IPS-18a (cell line): Measurements from ENCODE around the gene HYCC1.
"Not testable (repeated sequence)": the region's sequence is repeated elsewhere in the genome, so short reads cannot be mapped to it uniquely, and the experiment has no call there.

ENCODE experiments used
- H3K27ac ChIP-seq: one replicate; pipeline ENCODE4 v1.5.1; 2013; ENCODE audit warnings: low read length
- H3K27me3 ChIP-seq: one replicate; pipeline ENCODE4 v1.6.1; 2013; ENCODE audit warnings: mild to moderate bottlenecking, low read length; ENCODE audit not compliant: control insufficient read depth, insufficient read depth
- H3K36me3 ChIP-seq: one replicate; pipeline ENCODE4 v1.6.1; 2013; ENCODE audit warnings: low read depth, low read length; ENCODE audit not compliant: control insufficient read depth
- H3K4me1 ChIP-seq: one replicate; pipeline ENCODE4 v1.6.1; 2013; ENCODE audit warnings: low read depth, low read length; ENCODE audit not compliant: control insufficient read depth
- H3K4me3 ChIP-seq: one replicate; pipeline ENCODE4 v1.5.1; 2013; ENCODE audit warnings: low read length
- H3K9ac ChIP-seq: one replicate; pipeline ENCODE4 v1.6.1; 2013; ENCODE audit warnings: mild to moderate bottlenecking, low read length, moderate library complexity
- H3K9me3 ChIP-seq: one replicate; pipeline ENCODE4 v1.6.1; 2013; ENCODE audit warnings: low read depth, low read length; ENCODE audit not compliant: control insufficient read depth

The HYCC1 gene

DNA sequence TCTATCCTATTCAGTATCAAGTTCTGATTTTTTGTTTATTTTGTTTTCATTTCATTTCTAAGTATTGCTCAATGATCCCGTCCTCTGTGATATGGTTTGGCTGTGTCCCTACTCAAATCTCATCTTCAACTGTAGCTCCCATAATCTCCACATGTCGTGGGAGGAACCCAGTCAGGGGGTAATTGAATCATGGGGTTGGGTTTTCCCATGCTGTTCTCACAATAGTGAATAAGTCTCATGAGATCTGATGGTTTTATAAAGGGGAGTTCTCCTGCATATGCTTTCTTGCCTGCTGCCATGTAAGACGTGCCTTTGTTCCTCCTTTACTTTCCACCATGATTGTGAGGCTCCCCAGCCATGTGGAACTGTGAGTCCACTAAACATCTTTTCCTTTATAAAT is 39.3 kb downstream of the HYCC1 start:
- not testable (repeated sequence) for H3K9me3 ChIP-seq, H3K4me3 ChIP-seq, H3K4me1 ChIP-seq, H3K9ac ChIP-seq, H3K27ac ChIP-seq, H3K27me3 ChIP-seq
- peaks cover 14% of the 10 kb centered on the region for H3K36me3 ChIP-seq

DNA sequence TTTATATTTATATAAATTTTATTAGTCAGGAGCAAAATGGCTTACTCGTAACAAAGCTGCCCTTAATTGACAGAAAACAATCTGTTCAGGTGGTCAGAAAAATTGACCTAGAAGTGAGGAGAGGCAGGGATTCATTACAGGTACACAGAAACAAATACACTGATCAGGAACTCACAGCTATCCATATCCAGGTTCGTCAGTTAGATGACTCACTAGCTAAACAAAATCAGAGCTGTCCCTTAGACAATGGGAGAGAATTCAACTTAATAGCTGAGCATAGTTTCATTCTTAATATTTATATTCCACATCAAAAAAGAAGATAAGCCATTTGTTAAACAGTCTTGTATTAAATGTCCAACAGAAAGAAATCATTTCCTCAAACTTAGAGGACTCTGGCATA is 41.7 kb downstream of the HYCC1 start:
- H3K27ac ChIP-seq = no peak overlapping the region
- no peaks in the 10 kb centered on the region for H3K9me3 ChIP-seq
- H3K36me3 ChIP-seq = peaks cover 18% of the 10 kb centered on the region
- peaks cover 3% of the 10 kb centered on the region for H3K4me1 ChIP-seq
- no peaks in the 10 kb centered on the region for H3K27me3 ChIP-seq
- H3K4me3 ChIP-seq = no peak overlapping the region
- H3K9ac ChIP-seq = no peak overlapping the region

DNA sequence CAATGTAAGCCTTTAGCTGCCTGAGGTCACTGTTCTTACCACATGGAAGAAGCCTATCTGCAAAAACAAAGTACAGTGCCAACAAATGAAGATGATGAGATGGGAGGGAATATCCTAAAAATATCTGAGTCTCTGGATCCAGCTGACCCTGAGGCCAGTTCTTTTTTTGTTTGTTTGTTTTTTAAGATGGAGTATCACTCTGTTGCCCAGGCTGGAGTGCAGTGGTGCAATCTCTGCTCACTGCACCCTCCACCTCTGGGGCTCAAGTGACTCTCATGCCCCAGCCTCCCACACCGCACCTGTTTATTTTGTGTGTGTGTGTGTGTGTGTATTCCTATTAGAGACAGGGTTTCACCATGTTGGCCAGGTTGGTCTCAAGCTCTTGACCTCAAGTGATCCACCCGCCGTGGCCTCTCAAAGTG is 44.9 kb downstream of the HYCC1 start:
- no peak overlapping the region for H3K27ac ChIP-seq
- H3K9me3 ChIP-seq = no peaks in the 10 kb centered on the region
- H3K9ac ChIP-seq = no peak overlapping the region
- H3K4me1 ChIP-seq = no peaks in the 10 kb centered on the region
- H3K4me3 ChIP-seq = no peak overlapping the region
- H3K27me3 ChIP-seq = no peaks in the 10 kb centered on the region
- peaks cover 11% of the 10 kb centered on the region for H3K36me3 ChIP-seq
